SIG-M5 (cell line): ENCODE measurements around the gene PXDC1.
"Not testable (repeated sequence)": the region's sequence is repeated elsewhere in the genome, so short reads cannot be mapped to it uniquely, and the experiment has no call there.

ENCODE experiments used
- DNase-seq: peaks from one replicate; lab custom pipeline; 2025; lab: John Stamatoyannopoulos, UW

The PXDC1 gene

DNA sequence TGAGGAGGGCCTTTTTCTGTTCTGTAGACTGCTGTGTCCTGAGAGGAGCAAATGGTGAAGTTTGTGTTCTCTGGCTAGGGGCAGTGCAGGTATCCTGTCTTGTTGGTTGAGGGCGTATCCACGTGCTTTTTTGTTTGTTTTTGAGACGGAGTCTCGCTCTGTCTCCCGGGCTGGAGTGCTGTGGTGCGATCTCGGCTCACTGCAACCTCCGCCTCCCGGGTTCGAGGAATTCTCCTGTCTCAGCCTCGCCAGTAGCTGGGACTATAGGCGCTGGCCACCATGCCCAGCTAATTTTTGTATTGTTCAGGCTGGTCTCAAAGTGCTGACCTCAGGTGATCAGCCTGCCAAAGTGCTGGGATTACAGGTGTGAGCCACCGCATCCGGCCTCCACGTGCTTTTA is 10.8 kb upstream of the PXDC1 start:
- no peak for DNase-seq

DNA sequence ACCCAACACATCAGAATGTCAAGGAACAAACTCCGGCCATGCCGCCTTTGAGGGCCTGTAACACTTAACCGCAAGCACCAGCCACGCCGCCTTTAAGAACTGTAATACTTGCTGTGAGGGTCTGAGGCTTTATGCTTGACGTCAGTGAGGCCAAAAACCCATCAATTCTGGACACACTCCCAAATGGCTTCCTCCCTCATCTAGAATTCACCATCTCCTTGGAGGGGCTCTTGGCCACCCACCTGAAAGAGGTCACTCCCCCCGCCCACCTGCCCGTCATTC is 10.4 kb upstream of the PXDC1 start:
- DNase-seq, result no peak

DNA sequence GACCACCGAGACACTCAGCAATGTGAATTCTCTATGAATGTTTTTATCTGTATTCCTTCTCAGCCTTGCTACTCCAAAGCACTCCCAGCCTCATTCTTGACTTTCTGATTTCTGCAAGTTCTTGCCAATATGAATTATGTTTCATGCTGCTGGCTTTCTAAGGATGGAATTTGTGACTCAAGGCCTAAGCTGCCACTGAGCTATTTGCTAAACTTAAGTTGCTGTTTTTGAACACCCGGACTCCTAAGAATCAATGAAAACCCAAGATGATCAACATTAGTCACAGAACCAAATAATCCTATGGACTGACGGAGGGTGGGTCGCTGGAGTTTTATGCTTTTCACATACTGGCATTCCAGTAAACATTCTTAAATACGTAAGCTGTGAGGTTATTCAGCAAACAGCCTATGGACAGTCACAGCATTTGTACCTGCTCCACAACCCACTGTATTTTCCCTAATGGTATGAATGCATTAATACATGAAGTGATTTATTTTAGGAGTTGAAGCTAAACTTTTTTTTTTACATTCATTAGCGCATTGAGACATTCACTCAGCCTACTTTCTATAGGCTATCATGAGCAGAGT is 8.2 kb upstream of the PXDC1 start:
- no peak for DNase-seq

DNA sequence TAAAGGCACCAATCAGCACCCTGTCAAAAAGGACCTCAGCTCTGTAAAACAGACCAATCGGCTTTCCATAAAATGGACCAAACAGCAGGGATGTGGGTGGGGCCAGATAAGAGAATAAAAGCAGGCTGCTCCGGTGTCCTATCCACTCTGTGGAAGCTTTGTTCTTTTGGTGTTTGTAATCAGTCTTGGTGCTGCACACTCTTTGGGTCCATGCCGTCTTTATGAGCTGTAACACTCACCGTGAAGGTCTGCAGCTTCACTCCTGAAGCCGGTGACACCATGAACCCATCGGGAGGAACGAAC is 7.3 kb upstream of the PXDC1 start:
- DNase-seq, result no peak

DNA sequence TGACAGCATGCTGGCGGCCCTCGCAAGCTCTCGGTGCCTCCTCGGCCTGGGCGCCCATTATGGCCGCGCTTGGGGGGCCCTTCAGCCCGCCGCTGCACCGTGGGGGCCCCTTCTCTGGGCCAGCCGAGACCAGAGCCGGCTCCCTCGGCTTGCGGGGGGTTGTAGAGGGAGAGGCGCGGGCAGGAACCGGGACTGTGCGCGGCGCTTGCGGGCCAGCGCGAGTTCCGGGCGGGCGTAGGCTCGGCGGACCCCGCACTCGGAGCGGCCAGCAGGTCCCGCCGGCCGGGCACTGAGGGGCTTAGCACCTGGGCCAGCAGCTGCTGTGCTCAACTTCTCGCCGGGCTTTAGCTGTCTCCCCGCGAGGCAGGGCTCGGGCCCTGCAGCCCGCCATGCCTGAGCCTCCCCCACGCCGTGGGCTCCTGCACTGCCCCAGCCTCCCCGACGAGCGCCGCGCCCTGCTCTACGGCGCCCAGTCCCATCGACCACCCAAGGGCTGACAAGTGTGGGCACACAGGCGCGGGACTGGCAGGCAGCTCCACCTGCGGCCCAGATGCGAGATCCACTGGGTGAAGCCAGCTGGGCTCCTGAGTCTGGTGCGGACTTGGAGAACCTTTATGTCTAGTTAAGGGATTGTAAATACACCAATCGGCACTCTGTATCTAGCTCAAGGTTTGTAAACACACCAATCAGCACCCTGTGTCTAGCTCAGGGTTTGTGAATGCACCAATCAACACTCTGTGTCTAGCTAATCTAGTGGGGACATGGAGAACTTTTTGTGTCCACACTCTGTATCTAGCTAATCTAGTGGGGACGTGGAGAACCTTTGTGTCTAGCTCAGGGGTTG is 6.7 kb upstream of the PXDC1 start:
- not testable (repeated sequence) for DNase-seq

DNA sequence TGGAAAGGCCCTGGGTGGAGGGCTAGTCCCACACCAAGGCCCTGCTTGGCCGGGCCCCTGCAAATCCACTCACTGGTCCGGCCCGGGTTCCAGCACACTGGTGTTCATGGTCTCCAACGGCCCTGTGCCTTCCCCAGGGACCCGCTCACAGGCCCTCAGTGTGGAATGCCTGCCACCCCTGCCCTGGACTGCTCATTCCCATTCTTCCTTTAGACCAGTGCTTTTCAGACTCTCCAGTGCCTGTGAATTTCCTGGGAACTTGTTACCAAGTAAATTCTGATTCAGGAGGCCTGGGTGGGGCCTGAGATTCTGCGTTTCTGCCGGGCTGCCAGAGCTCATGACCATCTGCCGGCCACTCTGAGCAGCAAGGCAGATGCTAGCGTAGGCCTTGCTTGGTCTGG is 5.7 kb upstream of the PXDC1 start:
- no peak for DNase-seq

DNA sequence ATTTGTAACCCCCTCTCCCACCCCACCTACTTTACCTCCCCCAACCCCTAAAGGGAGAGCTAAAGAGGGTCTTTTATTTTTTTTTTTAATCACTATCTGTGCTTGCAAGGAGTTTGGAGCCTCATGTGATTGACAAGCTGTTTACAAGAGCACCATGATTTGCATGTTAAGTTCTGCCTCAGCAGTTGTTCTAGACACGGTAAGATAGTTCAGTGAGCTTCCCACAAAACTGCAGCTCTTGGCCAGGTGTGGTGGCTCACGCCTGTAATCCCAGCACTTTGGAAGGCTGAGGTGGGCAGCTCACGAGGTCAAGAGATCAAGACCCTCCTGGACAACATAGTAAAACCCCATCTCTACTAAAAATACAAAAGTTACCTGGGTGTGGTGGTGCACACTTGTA is 5.0 kb upstream of the PXDC1 start:
- DNase-seq, result no peak

DNA sequence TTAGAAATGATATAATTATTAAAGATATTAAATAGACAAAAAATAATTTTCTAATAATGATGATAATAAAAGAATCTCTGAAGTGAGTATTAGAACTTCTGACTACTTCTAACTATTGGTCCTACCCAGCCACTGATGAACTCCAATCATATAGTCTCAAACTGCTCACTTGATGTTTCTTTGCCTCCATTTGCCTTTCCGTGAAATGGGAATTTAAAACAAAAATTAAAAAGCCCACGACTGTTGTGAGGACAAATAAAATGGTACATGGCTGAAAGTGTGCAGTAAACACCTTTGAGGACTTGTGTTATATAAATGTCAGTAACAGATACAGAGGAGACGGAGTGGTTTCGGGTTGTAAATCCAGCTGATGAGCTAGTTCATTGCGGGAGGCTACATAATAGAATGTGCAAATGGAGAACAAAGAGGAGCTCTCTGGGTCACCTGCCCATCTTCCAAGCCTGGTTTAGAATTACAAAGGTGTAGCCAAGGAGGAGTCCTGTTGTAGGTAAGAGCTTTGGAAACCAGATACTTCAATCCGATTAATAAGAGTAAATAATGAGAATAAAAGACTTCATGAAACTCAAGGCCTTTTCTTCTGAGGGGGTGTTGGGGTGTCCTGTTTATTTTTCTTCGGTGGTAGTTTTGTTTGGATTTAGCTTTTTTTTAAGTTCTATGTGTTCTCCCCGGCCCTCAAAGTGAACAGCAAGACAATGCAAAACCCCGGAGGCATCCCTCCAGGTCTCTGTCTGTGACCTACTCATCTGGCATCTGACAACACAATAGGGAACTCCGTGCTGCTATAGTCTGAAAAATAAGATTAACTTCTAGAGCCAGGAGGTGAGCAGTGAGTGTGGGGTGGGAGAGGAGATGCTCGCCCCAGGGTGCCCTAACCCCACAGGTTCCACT is 4.4 kb upstream of the PXDC1 start:
- DNase-seq, result no peak

DNA sequence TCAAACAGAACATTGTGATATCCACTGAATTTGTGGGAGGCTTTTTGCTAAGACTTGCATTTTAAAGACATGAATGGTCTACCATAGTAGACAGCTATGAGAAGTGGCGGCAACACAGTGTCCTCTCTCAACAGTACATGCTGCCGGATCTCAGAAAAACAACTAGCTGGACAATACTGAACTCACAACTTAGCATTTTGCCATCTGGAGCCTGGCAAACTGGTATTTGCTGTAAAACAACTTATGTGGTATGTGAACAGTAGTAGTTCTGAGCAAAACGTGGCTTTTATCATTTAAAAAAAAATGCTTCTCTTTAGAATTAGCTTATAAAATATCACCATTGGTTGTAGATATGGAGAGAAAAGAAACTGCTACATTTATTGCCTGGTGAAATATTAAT is 3.3 kb upstream of the PXDC1 start:
- no peak for DNase-seq

DNA sequence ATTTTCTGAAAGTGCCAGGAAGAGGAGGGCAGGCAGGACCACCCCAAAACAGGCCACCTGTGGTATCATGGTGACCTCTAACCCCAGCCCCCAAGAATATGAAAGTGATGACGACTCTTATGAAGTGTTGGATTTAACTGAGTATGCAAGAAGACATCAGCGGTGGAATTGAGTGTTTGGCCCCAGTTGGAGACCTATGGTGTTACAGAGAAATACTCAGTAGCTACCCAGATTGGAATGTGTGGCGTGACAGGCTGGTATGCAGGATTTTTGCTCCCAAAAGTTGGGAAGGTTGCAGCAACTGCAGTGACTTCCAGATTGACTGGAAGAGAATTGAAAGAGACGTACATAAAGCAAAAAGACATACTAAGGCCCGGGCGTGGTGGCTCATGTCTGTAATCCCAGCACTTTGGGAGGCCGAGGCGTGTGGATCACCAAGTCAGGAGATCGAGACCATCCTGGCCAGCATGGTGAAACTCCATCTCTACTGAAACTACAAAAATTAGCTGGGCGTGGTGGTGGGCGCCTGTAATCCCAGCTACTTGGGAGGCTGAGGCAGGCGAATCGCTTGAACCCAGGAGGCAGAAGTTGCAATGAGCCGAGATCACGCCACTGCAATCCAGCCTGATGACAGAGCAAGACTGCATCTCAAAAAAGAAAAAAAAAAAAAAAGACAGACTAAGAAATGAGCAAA is 2.7 kb upstream of the PXDC1 start:
- not testable (repeated sequence) for DNase-seq

DNA sequence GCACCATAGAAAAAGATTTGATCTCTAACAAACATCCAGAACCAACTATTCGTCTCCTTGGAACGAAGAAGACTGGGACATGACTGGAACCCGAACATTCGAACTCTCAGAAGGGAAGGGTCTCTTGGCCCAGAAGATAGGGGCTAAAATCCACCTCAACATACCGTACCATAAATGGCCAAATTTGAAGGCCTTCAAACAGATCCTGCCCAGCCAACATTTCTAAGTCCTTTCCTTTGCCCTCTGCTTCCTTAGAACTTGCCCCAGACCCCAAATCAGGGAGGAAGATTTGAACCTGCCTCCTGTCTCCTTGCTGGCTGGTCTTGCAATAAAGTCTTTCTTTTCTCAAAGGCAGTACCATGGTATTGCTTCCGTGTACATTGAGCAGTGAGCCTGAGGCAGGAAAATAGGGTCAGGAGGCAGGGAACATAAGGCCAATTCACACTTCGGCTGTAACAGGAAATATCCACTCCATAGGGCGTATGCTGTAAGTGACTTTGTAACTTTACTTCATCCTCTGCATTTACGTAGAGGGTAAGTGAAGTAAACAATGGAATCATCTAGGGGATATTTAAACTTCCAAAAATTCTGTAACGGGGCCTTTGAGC is 1.8 kb upstream of the PXDC1 start:
- no peak for DNase-seq

DNA sequence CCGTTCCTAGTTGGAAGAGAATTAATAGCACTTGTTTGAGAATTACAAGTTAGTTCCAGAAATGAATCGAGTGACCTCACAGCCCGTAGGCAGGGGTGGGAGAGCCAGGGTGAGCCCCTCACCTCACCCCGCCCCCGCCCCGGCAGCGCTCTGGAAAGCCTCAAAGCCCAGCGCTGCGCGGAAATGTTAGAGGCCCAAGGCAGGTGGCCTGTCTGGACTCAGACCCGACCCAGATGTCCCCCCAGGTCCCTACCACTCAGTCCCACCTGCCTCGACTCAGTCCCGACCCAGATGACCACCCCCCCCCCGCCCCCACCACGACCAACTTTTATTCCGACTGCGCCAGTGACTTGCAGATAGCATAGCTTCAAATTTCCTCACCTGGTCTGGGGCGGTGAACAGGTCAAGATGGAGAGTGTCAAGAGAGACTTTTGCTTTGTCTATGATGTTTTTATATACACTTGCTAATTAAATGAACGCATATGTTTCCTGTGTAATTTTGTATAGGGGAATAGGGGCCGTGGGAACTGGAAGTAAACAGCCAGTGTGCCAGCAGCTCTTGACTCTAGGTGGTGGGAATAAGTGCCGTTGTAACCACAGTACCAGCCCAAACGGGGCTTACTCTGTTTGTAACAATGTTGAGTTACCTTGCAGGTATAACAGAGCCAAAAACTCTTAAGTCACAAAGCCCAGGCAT is 1.2 kb upstream of the PXDC1 start:
- no peak for DNase-seq

DNA sequence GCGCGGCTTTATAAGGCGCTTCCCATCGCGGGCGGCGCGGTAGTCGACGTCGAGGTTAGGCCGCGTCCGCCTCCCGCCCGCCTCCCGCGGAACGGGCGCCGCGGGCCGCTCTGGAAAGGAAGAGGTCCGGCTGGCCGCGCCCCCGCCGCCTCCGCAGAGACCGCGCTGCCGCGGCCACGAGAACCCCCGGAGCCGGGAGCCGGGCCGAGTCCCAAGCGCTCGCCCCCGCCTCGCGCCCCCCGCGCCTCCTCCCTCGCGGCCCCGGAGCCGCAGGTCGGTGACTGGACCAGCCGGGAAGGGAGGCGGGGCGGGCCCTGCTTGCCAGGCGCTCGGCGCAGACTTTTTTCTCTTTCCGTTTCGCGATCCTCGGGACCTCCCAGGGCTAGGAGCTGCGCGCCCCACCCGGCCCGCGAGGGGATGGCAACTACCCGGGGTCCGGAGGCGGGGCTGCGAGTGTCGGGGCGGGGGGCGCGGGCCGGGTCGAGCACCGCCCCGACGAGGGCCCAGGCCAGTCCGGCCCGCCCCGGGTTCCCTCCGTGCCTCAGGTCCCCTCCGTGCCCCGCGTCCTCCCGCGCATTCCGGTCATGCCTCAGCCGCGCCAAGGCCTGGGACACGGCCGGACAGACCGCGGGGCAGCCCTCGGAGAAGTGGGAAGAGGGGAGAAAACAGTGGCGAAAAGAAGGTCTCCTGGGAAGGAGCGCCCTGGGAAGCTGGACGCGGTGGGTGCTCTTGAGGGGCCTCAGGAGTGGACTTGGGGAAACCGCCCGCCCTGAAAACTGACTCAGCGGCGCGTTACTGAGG is 417 bp upstream of the PXDC1 start:
- DNase-seq, result no peak

DNA sequence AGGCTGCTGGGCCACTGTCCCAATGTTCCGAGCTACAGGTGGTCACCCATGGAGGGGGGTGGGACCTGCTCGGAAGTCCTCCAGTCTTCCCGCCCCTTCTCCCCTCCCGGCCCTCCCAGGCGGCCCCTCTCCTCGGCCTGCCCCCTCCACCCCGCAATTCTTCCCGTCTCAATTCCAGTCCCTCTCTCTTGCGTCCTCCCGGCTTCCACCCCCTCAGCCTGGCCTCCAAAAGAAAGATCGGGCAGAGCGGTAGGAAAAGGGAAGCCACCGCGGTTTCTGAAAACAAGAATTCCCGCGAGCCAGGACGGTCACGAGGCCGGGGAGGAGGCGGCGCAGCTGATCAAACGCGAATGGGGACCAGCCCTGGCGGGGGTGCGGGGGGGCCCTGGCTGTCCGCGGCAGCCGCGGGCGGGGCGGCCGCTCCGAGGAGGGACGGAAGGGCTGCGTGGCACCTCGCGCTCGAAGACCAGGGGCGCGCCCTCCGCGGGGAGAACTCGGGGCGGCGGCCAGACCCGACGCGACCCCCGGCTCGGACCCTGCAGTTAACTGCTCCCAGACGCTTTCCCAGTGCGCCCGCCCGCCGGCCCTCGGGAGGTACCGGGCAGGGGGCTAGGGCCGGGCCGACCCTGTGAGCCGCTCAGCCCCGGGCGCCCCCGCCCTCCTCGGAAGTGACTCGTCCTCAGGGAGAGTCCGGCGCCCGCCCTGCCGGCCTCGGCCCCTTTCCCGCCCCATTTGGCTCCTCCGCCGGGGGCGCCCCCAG is 1.0 kb downstream of the PXDC1 start:
- no peak for DNase-seq

DNA sequence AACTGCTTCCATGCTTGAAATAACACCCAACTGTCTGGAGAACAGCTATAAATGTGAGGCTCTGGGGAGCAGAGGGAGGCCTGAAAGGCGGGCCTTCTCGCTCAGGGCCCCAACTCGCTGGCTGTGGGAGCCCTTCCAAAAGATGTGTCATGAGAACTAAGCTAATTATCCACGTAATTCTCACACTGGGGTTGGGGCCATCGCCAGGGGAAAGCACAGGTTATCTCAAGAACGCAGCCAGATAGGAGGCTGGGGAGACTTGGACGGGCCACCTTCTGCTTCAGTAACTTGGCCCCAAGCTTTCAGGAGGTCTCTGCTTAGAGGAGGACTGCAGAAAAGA is 1.6 kb downstream of the PXDC1 start:
- DNase-seq, result no peak

DNA sequence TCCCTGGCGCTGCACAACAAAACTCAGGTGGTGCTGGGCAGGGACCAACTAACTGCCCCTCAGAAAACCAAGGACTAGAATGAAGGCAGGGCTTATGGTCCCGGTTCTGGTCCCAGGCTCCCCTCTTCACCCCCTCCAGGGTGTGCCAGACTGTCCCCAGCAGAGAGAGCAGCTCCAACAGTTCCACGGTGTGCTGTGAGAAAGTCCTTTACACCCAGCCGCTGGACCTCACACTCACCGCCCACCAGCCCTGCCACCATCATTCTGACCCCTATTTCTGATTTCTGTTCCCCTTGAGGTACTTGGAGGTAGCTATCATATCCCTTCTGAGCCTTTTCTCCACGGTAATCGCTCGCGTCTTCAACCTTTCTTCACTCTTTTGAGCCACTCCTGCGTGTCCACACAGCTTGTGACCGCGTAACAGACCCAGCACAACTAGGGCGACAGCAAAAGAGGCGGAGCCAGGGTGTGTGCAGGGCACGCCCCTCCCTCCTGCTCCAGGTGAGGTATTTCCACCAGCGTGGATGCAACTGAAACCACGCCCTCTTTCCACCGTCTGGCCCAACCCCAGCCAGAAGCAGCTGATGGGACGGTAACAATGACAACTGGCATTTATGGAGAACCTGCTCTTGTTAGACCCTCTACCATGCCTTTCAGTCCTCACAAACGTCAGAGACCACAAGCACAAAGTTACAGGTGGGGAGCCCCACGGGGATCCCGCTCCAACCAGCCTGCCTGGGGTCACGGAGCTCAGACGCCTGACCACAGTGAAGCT is 2.3 kb downstream of the PXDC1 start:
- DNase-seq, result no peak

DNA sequence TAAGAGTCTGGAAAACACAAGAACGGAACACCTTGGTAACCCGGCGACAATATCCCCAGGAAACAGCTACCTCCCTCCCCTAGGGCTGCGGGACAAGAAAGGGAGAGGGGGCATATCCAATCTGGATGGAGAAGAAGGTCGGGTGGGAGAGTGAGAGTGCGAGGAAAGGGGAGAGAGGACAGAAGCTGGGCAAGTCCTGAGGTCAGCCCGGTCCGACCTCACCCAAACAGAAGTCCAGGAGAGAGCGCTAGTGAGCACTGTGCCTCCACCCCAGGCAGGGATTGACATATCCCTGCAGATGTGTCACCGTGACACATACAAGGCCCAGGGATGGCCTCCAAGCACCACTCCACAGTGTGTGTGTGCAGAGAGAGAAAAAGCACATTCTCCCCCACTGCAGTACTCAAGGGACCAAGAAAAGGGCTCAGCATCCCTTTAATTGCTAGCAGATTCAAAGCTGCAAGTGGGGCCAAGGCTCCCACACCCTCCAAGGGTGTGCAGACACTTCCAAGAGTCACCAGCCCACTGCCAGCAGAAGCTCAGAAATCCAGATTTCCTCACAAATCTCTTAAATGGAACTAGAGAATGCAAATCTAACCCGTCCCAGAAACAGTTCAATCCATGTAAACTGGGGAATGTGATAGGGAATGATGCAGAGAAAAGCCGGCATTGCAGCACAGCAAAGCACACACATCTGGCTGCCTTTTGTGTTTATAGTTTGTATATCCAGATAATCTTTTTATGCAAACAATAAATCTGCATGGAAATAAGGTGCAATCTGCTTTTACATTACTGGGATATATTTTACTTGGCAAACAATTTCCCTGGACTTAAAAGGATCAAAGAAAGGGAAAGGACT is 3.1 kb downstream of the PXDC1 start:
- DNase-seq, result no peak

DNA sequence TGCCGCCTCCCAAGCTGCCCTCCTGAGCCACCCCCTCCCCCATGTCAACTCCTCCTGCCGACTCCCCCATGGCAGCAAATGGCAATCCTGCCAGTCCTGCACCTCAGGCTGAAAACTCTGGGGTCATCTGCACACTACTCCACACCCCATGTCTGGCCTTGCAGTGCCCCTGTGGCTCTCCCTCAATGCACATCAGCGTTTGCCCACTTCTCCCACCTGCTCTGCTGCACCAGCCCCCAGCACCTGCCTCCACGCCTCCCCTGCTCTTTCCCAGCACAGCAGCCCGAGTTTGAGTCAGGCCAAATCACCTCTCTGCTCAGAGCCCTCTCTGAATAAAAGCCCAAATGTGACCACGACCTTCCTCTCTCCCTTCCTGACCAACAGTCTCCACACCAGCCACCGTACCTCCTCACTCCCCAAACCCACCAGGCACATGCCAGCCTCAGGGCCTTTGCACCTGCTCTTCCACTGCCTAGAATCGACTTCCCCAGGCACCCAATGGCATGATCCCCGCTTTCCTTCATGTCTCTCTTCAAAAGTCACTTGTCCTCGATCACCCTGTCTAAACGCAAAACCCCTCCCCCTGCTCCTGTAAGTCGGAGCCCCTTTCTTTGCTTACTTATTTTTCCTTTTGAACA is 4.3 kb downstream of the PXDC1 start:
- DNase-seq, result no peak
